ENCODE data around the gene GRIK3. TPM values are rescaled to one million over a fixed set of nuclear protein-coding genes. Genes with fewer than 3 reads are reported as not detected.
A peak's percentile ranks its signal among the peaks of the same experiment; 100 is the strongest.

Gene GRIK3
- total RNA-seq, 1 donor from 2014 or later = not detected

DNA sequence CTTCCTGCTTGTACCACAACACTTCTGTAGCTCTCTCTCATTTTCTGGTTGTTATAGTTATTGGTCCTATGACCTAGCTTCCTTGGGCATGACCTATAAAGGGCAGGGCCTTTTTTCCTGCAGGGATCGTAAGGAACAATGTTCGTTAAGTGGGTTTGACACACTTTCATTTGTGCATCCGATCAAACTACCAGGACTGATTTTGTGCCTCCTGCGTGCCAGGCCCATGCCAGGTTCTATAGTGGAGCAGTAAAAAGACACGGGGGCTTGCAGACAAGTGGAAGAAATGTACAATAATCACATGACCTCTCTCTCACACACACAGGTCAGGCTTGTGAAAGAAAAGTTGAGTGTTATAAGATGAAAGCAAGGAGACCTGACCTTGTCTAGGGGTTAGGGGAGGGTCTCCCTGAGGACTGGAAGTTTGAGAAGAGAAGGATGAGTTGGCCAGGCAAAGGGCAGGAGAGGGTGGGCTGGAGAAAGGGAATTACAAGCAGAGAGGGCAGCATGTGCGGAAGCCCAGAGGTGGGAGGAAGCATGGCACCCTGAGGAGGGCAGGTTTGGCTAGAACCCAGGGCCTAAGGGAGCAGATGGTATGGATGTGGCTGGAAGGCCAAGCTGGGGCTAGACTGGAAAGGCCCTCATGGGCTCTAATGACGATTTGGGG, 145.4 kb downstream of the GRIK3 start:
- Mint-ChIP-seq H3K27ac (ENCODE audit: unreplicated experiment) (no peak overlapping the region), H3K9me3 (ENCODE audit: unreplicated experiment) (no peaks in the 10 kb centered on the region), H3K27me3 (ENCODE audit: unreplicated experiment) (no peaks in the 10 kb centered on the region), H3K36me3 (ENCODE audit: unreplicated experiment) (no peaks in the 10 kb centered on the region), H3K4me1 (ENCODE audit: unreplicated experiment) (no peaks in the 10 kb centered on the region), H3K4me3 (ENCODE audit: unreplicated experiment) (no peak overlapping the region)
- TF ChIP-seq, protein P1, sequence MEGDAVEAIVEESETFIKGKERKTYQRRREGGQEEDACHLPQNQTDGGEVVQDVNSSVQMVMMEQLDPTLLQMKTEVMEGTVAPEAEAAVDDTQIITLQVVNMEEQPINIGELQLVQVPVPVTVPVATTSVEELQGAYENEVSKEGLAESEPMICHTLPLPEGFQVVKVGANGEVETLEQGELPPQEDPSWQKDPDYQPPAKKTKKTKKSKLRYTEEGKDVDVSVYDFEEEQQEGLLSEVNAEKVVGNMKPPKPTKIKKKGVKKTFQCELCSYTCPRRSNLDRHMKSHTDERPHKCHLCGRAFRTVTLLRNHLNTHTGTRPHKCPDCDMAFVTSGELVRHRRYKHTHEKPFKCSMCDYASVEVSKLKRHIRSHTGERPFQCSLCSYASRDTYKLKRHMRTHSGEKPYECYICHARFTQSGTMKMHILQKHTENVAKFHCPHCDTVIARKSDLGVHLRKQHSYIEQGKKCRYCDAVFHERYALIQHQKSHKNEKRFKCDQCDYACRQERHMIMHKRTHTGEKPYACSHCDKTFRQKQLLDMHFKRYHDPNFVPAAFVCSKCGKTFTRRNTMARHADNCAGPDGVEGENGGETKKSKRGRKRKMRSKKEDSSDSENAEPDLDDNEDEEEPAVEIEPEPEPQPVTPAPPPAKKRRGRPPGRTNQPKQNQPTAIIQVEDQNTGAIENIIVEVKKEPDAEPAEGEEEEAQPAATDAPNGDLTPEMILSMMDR (IDR thresholded peaks at IDR 0.05) = no peak
- peak; percentile 67 for DNase-seq (ENCODE audit: extremely low spot score, unreplicated experiment)

DNA sequence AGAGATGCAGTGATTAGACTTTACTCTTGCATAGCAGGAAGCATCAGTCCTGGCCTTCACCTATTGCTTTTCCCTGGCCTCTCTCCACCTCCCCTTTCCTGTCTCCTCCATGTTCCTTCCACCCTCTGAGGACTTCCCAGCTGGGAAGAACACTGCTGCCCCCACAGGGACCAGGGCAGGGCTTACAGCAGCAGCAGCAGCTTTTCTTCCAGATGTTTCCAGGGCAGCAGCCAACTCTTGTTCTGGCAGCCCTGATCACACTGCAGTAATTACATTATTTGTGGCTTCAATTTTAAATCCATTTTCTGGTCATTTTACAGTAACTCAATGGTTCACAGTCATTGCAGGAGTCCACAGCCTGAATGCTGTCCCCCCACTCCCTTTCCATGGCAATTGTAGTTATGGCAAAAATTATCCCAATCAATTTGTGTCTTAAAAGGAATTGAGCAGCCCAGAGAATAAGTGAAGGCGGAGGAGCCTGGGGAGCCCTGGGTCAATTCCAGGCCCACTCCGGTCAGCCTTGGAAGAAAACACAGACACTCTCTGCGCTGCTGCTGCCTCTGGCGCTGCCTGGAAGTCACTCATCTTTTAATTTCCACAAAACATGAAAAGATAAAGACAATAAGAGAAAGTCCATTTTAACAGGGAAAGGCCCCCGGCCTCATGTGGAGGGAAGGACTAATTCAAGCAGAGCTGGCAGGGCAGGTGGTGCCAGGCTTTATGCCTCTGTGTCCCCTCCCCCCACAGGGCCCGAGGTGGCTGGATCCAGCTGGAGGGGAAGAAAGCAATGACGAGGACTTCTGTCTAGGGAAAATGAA, 148.6 kb downstream of the GRIK3 start:
- DNase-seq (ENCODE audit: extremely low spot score, unreplicated experiment) = peak; percentile 56
- no peaks in the 10 kb centered on the region for H3K36me3 Mint-ChIP-seq (ENCODE audit: unreplicated experiment)
- H3K27me3 Mint-ChIP-seq (ENCODE audit: unreplicated experiment) = no peaks in the 10 kb centered on the region
- no peak overlapping the region for H3K4me3 Mint-ChIP-seq (ENCODE audit: unreplicated experiment)
- no peak overlapping the region for H3K27ac Mint-ChIP-seq (ENCODE audit: unreplicated experiment)
- H3K4me1 Mint-ChIP-seq (ENCODE audit: unreplicated experiment) = no peaks in the 10 kb centered on the region
- TF ChIP-seq, protein P1 (IDR thresholded peaks at IDR 0.05) = no peak
- no peaks in the 10 kb centered on the region for H3K9me3 Mint-ChIP-seq (ENCODE audit: unreplicated experiment)

DNA sequence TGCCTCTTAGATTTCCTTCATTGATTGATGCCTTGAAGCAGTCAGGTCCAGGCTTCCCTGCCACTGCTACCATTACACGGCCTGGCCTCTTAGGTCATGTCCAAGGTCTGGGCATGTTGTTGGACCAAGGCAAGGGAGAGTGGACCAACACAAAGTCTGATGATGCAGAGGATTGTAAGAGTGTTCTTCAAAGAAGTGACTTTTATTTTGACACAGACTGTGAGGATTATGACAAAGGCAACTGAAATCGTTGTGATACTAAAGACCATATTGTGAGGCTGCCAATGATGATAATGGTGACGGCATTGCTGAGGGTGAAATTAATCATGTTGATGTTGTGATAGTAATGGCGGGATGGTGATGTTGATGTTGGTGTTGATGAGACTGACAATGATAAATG, 149.5 kb downstream of the GRIK3 start:
- Mint-ChIP-seq H3K27me3 (ENCODE audit: unreplicated experiment) (no peaks in the 10 kb centered on the region), H3K4me3 (ENCODE audit: unreplicated experiment) (no peak overlapping the region), H3K36me3 (ENCODE audit: unreplicated experiment) (no peaks in the 10 kb centered on the region), H3K4me1 (ENCODE audit: unreplicated experiment) (no peaks in the 10 kb centered on the region), H3K9me3 (ENCODE audit: unreplicated experiment) (no peaks in the 10 kb centered on the region), H3K27ac (ENCODE audit: unreplicated experiment) (no peak overlapping the region)
- TF ChIP-seq, protein P1 (IDR thresholded peaks at IDR 0.05) = no peak
- DNase-seq (ENCODE audit: extremely low spot score, unreplicated experiment) = peak; percentile 51

DNA sequence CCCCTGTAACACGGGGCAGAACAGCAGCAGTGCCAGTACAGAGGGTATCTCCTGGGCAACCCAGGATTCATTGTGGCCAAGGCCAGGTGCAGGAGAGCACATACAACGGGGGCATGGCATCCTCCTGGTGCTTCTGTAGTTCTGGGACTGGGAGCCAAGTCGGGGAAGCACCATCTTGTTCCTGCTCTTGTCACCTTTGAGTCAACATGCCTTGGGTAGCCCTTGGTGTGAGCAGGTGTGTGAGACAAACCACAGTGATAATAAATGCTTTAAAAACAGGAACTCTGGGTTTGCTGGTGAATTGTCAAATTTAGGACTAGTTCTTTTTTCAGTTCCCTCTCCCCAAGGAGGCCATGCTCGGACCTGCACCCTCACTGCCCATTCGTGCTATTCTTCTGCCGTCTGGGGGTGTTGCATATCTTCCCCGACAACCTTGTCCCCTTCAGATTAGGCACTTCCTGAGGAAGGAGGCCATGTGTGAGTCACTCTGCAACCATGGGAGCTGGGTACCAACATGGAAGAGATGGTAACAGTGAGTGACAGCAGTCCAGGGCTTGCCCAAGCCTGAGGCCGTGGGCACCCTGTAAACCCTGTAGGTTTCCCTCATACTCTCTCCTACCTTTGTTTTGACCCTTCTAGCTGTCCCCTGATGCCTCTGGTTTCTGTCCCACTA, 150.2 kb downstream of the GRIK3 start:
- Mint-ChIP-seq H3K36me3 (ENCODE audit: unreplicated experiment) (no peaks in the 10 kb centered on the region), H3K27me3 (ENCODE audit: unreplicated experiment) (no peaks in the 10 kb centered on the region), H3K27ac (ENCODE audit: unreplicated experiment) (no peak overlapping the region)

More for the DNA sequence above, 150.2 kb downstream of the GRIK3 start:
- Mint-ChIP-seq H3K9me3 (ENCODE audit: unreplicated experiment) (no peaks in the 10 kb centered on the region), H3K4me1 (ENCODE audit: unreplicated experiment) (no peaks in the 10 kb centered on the region), H3K4me3 (ENCODE audit: unreplicated experiment) (no peak overlapping the region)
- DNase-seq (ENCODE audit: extremely low spot score, unreplicated experiment) = peak; percentile 62
- TF ChIP-seq, protein P1 (IDR thresholded peaks at IDR 0.05) = no peak
